GM19372 (cell line): Measurements from ENCODE around the gene FBXO30.

Experiments
- ATAC-seq: cut with Tn5 transposase; IDR thresholded peaks from one replicate; pipeline ENCODE4 v1.9.1; 2021; ENCODE audit warnings: mild to moderate bottlenecking, low read depth, moderate library complexity; ENCODE audit not compliant: unreplicated experiment

Gene FBXO30

GRCh38 chr6:145758113-145758512 lies 56.5 kb downstream of the FBXO30 start:
- ATAC-seq, result no peak

GRCh38 chr6:145756170-145756662 lies 58.4 kb downstream of the FBXO30 start:
- no peak for ATAC-seq

DNA sequence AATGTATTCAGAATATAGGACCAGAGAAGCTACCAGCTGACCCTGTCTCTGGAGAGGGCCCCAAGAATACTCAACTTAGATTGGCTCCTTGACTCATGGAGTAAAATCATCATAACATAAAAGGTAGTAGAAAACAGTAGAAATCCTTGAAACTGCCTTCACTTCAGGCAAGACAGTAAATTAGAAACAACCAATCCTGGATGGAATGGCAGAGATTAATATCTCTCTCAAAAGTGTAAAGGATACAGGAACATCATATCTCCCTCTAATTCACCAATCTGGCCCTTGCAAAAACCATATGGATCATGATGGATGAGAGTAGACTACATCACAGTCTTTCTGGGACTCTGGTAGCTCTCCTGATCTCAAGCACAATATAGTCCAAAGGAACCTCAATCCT lies 58.9 kb downstream of the FBXO30 start:
- ATAC-seq, result no peak

DNA sequence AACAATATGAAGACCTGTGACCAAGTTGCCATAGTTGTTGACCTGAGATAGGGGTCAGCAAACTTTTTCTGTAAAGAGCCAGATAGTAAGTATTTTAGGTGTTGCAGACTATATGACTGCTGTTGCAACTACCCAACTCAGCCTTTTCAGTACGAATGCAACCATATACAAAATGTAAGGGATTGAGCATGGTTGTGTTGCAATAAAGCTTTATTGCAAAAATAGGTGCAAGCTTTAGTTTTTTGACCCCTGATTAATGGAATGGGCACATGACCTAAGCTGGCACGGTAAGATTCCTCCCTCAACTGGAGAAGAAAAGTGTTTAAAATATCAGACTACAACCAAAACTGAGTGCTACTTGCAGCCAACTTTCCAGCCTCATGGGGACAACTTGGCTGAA lies 62.0 kb downstream of the FBXO30 start:
- no peak for ATAC-seq

DNA sequence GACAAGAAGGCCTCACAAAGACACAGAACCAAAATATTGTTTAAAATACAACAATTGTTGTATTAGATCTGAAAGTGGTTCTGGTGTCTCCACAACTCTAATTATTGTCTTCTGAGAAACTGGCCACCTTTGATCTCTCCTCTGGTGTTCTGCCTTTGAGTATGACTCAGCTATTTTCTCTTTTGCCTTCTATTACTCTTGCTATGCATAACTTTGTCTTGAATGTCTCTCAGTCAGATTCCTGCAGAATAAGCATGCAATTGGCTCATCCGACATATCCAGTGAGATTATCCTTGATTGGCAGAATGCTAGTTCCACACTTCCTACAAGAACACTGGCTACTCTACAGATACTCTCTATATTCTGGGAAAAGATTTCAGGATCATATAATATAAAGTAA lies 65.0 kb downstream of the FBXO30 start:
- peak; percentile 70 for ATAC-seq

GRCh38 chr6:145745861-145746260 lies 68.7 kb downstream of the FBXO30 start:
- ATAC-seq, result no peak

GRCh38 chr6:145744619-145745018 lies 70.0 kb downstream of the FBXO30 start:
- ATAC-seq, result no peak
